ENCODE results near the gene SIDT1.

Gene SIDT1

GRCh38 chr3:113548501-113548900 lies 16.1 kb downstream of the SIDT1 start:
- Histone ChIP-seq H3K27ac (no peak overlapping the region), H3K4me3 (ENCODE audit: low read depth, low read length) (no peak overlapping the region), H3K27me3 (ENCODE audit: insufficient read depth, low read depth, severe bottlenecking) (no peaks in the 10 kb centered on the region), H3K36me3 (no peaks in the 10 kb centered on the region), H3K9me3 (ENCODE audit: severe bottlenecking) (no peaks in the 10 kb centered on the region)
- TF ChIP-seq CTCF (IDR thresholded peaks at IDR 0.05; ENCODE audit: low read depth, low read length): no peak
- DNase-seq: no peak

- TF ChIP-seq CTCF (IDR thresholded peaks at IDR 0.05; ENCODE audit: low read depth, low read length): no peak
- no peaks in the 10 kb centered on the region for H3K27me3 ChIP-seq (ENCODE audit: insufficient read depth, low read depth, severe bottlenecking)
Measured at GRCh38 chr3:113551820-113552219, 19.5 kb downstream of the SIDT1 start.

GRCh38 chr3:113552851-113553250 lies 20.5 kb downstream of the SIDT1 start:
- Histone ChIP-seq H3K27me3 (ENCODE audit: insufficient read depth, low read depth, severe bottlenecking) (no peaks in the 10 kb centered on the region), H3K27ac (no peak overlapping the region), H3K4me3 (ENCODE audit: low read depth, low read length) (no peak overlapping the region), H3K36me3 (no peaks in the 10 kb centered on the region), H3K9me3 (ENCODE audit: severe bottlenecking) (no peaks in the 10 kb centered on the region)
- no peak for TF ChIP-seq CTCF (IDR thresholded peaks at IDR 0.05; ENCODE audit: low read depth, low read length)
- no peak for DNase-seq

More at GRCh38 chr3:113551820-113552219, 19.5 kb downstream of the SIDT1 start:
- H3K9me3 ChIP-seq (ENCODE audit: severe bottlenecking): no peaks in the 10 kb centered on the region
- H3K4me3 ChIP-seq (ENCODE audit: low read depth, low read length): no peak overlapping the region
- no peak overlapping the region for H3K27ac ChIP-seq
- H3K36me3 ChIP-seq: no peaks in the 10 kb centered on the region
- no peak for DNase-seq

- DNase-seq: no peak
- Histone ChIP-seq H3K4me3 (ENCODE audit: low read depth, low read length) (no peak overlapping the region), H3K36me3 (no peaks in the 10 kb centered on the region), H3K27me3 (ENCODE audit: insufficient read depth, low read depth, severe bottlenecking) (no peaks in the 10 kb centered on the region), H3K9me3 (ENCODE audit: severe bottlenecking) (no peaks in the 10 kb centered on the region), H3K27ac (no peak overlapping the region)
- no peak for TF ChIP-seq CTCF (IDR thresholded peaks at IDR 0.05; ENCODE audit: low read depth, low read length)
Measured at GRCh38 chr3:113555138-113555537, 22.8 kb downstream of the SIDT1 start.

GRCh38 chr3:113556316-113556945 lies 24.1 kb downstream of the SIDT1 start:
- Histone ChIP-seq H3K27me3 (ENCODE audit: insufficient read depth, low read depth, severe bottlenecking) (no peaks in the 10 kb centered on the region), H3K36me3 (no peaks in the 10 kb centered on the region), H3K27ac (no peak overlapping the region), H3K4me3 (ENCODE audit: low read depth, low read length) (no peak overlapping the region), H3K9me3 (ENCODE audit: severe bottlenecking) (no peaks in the 10 kb centered on the region)
- TF ChIP-seq CTCF (IDR thresholded peaks at IDR 0.05; ENCODE audit: low read depth, low read length): no peak
- DNase-seq: no peak

- no peaks in the 10 kb centered on the region for H3K27me3 ChIP-seq (ENCODE audit: insufficient read depth, low read depth, severe bottlenecking)
- H3K36me3 ChIP-seq: no peaks in the 10 kb centered on the region
- no peaks in the 10 kb centered on the region for H3K9me3 ChIP-seq (ENCODE audit: severe bottlenecking)
- H3K27ac ChIP-seq: no peak overlapping the region
- H3K4me3 ChIP-seq (ENCODE audit: low read depth, low read length): no peak overlapping the region
- TF ChIP-seq CTCF (IDR thresholded peaks at IDR 0.05; ENCODE audit: low read depth, low read length): no peak
- peak; percentile 60 for DNase-seq
Measured at GRCh38 chr3:113556946-113557335, 24.6 kb downstream of the SIDT1 start.

Data from WERI-Rb-1 (cell line).